Stimulated activated CD4-positive, alpha-beta T cell treated with anti-CD3 and anti-CD28 coated beads, Interleukin-1b, Interleukin-23, amount 100 ng/mL, for 1 hour (primary cell): Measurements from ENCODE around the gene CPN1.
"Not testable (repeated sequence)": the region's sequence is repeated elsewhere in the genome, so short reads cannot be mapped to it uniquely, and the experiment has no call there.

Experiments used
- DNase-seq, 2 donors: peaks; one replicate each; pipeline ENCODE4 v3.0.0-alpha.2; 2020; ENCODE audit warnings: low read depth in 2 of 2

Gene CPN1

DNA sequence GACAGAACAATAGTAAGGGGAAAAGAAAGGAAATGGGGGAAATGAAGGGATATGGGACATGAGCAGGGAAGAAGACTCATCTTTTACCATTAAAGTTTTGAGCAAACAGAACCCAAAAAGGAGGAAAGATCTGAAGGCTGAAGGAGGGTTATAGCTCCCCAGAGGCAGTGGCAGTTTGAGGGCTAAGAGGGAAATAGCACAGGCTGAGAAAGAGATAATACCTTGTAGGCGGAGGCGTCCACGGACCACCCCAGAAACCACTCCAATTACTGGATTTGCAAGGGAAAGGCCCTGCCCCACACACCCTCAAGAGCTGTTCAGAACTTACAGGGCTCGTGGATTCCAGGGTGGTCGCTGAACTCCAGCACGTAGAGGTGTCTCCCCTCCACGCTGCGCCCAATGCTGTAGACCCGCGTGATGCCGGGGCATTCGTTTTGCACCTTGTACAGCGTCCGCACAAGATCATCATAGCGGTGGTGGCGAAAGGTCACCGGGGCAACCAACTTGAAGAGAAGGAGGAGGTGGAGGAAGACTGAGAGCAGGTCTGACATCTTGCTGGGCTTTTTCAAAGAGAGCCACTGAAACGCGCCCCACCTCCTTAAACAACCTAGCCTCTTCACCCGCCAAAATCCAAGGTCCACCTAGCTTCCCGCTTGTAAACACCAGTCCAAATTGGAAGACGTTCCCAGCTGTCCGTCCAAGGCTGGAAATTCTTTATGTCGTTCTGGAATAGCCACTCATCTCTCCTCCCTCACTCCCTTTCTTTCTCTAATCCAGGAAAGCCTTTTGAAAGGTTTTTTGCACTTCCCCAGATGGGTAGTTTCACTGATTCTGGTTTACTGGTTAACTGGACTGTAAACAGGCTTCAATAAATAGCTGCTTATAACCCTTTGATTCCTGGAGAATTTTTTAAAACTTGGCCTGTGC is at the start of gene CPN1:
Gene CPN1, minus strand, starts transcription at position 795 of the 927 bp plus-strand sequence. Its CDS starts 244 bp downstream, at position 551.
- DNase-seq, result no peak

DNA sequence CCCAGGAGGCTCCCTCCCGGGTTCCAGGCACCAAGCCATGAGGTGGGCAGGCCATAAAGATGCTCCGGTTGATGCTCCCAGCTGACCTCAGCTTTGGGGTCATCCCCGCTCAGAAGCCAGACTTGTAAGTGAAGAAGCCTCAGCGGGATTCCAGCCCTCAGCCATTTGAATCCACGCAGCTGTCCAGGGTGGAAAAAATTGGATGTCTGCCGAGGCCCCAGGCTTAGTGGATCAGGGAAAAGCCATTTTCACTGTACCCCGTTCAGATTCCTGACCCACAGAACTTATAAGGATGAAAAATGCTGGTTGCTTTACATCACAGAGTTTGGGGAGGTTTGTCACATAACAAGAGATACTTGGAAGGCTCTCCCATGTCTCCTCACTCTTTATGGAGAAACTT is 49.2 kb upstream of the CPN1 start:
- DNase-seq, result no peak

DNA sequence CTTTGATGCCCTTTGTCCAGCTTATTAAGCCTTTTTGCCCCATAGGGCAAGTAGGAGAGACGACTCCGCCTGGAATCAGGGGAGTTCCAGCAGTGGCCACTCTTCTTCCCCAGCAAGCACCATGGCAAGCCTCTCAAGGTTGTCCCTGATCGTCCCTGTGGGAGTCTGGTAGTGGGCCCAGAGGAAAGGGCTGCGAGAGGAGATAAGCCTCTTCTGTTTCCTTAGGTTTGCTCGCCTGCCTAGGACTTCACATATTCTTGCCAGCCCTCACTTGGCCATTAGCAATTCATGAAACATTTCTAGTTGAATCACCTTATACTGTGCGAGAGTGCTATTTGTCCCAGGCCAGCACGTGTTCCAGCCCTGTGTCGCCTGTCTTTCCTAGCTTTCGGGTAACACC is 47.8 kb upstream of the CPN1 start:
- no peak for DNase-seq

DNA sequence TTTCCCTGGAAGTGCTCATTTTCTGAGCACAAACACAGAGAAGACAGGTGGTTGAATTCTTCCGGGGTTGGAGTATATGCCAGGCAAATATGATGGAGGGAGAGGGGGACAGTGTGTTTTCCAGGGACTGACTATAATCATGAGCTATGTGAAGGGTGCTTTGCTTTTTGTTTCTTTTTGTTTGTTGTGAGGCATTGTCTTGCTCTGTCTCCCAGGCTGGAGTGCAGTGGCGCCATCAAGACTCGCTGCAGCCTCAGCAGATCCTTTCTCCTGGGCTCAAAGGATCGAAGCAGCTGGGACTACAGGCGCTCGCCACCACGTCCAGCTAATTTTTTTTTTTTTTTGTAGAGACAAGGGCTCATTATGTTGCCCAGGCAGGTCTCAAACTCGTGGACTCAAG is 47.3 kb upstream of the CPN1 start:
- no peak for DNase-seq

DNA sequence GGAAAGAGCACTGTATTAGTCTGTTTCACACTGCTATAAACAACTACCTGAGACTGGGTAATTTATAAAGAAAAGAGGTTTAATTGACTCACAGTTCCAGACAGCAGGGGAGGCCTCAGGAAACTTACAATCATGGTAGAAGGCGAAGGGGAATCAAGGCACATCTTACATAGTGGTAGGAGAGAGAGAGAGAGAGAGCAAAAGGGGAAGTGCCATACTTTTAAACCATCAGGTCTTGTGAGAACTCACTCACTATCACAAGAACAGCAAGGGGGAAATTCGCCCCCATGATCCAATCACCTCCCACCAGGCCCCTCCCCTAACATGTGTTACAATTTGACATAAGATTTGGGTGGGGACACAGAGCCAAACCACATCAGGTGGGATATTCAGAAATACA is 43.7 kb upstream of the CPN1 start:
- not testable (repeated sequence) for DNase-seq

DNA sequence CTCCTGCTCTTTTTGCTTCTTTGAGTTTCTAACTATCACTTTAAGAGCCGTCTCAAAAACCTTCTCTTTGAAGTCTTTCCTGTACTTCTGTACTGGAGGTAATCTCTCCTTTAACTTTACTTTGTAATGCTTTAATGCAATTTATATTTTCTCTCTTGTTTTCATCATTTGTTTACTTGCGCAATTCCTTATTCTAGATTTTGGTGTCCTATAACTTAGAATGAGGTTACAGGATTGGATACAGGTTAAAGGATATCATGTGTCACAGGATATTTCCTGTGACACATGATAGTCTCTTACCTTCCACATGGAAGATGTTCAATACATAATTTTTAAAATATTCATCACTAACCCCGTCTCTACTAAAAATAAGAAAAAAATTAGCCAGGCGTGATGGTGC is 42.4 kb upstream of the CPN1 start:
- no peak for DNase-seq

DNA sequence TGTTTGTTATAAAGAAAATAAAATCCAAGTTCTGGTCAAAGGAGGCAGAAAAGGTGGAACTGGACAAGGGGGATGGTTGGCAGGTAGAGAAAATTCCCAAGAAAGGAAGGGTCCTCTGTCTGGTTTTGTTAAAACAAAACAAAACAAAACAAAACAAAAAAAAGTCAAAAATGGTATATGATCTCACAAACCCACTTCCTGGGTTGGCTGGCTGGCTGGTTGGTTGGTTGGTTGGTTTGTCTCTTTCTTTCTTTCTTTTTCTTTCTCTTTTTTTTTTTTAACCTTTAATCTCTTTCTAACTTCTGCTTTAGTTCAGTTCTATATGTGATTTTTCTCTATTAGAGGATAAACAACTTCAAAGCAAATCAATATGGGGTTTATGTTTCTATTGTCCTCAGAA is 41.1 kb upstream of the CPN1 start:
- DNase-seq, result no peak

DNA sequence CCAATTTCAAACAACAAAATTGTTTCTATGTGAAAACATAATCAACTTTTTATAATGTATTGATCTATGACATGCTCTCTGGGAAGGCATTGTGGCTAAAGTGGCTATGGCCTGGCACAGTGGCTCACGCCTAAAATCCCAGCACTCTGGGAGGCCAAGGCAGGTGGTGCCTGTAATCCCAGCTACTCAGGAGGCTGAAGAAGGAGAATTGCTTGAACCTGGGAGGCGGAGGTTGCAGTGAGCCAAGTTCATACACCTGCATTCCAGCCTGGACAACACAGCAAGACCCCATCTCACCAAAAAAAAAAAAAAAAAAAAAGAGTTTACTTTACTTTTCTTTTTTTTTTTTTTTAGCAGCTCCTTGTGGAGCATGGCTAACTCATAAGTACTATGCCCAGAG is 38.9 kb upstream of the CPN1 start:
- DNase-seq, result no peak

DNA sequence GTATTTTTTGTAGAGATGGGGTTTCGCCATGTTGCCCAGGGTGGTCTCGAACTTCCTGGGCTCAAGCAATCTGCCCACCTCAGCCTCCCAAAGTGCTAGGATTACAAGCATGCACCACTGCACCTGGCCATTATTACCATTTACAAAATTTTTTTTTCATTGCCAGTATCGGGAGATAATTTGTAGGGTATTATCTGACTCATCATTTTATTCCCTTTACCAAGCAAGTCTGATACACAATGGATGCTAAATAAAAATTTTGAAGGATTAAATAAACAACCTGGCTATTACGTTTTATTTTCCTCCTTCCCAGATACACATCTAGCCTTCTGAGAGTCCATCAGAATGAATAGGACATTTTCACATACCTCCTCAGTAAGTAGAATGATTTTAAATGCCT is 38.1 kb upstream of the CPN1 start:
- DNase-seq, result no peak

DNA sequence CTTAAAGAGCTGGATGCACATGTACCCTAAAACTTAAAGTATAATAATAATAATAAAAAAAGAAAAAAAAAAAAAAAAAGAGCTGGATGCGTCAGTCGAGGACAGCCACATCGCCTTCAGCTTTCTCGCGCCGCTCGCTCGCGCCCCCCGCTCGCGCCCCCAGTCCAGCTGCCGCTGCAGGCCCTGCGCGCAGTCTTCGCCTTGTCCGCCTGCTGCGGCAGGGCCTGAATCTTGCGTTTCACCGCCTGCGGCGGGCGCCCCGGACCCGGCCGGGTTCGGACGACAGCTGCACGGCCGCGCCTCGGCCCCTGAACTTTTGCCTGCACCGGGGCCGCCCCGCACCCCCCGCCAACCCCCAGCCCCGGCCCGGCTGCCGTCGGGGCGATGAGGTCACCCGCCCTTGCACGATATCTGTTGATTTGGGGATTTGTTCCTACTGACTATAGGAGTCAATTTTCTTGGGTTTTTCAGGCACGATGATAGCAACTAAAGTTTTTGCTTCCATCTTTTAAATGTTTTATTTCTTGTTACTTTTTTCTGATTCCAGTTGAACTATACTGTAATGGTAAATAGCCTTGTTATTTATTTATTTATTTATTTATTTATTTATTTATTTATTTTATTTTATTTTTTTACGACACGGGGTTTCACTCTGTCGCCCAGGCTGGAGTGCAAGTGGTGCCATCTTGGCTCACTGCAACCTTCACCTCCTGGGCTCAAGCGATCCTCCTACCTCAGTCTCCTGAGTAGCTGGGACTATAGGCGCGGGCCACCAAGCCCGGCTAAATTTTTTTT is 33.5 kb upstream of the CPN1 start:
- DNase-seq, result no peak

DNA sequence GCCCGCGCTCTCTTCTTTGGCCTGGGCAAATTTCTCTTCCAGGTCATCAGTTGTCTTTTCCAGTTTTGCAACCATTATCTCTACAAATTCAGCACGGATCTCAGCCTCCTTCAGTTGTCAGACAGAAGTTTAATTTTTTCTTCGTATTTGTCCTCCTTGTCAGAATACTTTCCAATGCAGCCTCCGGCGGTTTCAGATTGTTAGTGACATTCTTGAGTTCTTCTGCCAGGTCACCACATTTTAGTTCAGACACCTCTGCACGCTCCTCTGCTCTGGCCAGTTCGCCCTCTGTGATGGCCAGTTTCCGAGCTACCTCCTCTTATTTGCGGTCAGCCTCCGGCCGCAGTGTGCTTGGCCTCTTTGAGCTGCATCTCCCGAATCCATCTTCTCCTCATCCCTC is 32.8 kb upstream of the CPN1 start:
- no peak for DNase-seq

DNA sequence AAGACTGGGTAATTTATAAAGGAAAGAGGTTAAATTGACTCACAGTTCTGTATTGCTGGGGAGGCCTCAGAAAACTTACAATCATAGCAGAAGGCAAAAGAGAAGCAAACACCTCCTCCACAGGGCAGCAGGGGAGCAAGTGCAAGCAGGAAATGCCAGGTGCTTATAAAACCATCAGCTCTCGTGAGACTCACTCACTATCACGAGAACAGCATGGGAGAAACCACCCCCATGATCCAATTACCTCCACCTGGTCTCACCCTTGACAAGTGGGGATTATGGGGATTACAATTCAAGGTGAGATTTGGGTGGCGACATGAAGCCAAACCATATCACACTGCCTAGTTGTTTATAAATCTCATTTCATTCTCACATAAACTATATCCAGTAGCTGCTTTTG is 28.0 kb upstream of the CPN1 start:
- no peak for DNase-seq

DNA sequence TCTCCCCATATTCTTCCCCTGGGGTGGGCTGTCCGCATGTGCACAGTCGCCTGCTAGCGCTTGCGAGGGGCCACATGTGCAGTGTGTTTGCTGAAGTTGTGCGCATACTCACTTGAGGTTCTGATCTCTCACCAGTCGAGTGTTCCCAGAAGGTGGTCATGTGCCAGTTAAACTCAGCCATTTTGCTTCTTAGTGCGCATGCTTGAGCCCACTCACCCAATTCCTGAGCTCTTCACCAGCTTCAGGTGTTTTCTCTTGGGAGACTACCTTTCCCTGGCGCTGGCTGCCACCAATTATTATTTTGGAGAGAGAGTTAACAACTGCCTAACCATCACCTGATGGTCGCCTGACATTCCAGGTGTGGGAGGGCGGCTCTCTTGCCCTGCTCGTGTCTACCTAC is 25.2 kb upstream of the CPN1 start:
- DNase-seq, result no peak

DNA sequence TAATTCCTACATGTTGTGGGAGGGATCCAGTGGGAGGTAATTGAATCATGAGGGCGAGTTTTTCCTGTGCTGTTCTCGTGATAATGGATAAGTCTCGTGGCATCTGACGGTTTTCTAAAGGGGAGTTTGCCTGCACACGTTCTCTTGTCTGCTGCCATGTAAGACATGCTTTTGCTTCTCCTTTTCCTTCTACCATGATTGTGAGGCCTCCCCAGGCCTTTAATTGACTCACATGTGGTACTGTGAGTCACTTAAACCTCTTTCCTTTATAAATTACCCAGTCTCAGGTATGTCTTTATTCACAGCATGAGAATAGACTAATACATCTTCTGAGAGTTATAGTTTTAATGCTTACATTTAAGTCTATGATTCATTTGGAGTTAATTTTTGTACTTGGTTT is 22.6 kb upstream of the CPN1 start:
- no peak for DNase-seq

DNA sequence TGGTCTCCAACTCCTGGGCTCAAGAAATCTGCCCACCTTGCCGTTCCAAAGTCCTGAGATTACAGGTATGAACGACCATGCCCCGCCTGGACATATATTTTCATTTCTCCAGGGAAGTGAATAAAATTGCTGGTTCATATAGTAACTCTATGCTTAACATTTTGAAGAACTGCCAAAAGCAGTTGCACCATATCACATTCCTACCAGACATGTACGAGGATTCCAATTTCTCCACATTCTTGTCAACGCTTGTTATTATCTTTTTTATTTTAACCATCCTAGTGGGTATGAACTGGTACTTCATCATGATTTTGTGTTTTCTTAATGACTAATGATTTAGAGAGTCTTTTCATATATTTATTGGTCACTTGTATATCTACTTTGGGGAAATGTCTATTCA is 21.9 kb upstream of the CPN1 start:
- DNase-seq, result no peak

DNA sequence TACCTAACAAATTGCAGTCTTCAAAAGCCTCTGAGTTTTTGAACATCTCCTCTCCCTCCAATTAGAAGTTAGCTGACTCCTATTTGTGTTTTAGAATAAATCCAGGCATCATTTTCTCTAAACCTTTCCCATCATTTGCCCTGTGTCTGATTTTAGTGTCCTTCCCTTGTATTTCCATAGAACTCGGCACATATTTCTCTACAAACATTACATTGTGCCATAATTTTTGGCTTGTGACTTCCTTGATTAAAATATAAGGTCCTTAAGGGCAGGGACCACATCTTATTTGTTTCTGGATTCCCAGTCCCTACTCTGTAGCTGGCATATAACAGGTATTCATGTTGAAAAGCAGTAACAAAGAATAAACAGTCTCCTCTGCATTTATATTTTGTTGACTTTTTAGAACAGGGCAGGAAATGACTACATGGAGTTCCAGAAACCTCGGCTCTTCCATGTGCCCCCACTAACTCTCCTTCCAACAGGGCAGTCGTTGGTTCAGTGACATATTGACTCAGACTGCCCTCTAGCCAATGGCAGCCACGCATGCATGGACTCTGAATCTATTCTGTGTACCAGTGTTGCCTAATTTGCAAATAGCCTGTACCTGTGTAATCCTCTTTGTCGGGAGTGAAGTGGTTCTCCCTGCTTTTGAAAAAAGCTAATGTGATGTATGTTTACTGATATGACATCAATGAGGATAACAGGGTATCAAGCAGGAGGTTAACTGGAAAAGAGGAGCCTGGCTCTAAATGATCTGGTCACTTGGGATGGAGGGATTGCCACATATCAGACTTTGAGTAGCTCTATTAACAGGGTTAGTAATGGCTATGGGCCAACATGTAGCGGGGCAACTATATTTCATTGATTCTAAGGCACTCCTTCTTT is 19.8 kb upstream of the CPN1 start:
- no peak for DNase-seq

DNA sequence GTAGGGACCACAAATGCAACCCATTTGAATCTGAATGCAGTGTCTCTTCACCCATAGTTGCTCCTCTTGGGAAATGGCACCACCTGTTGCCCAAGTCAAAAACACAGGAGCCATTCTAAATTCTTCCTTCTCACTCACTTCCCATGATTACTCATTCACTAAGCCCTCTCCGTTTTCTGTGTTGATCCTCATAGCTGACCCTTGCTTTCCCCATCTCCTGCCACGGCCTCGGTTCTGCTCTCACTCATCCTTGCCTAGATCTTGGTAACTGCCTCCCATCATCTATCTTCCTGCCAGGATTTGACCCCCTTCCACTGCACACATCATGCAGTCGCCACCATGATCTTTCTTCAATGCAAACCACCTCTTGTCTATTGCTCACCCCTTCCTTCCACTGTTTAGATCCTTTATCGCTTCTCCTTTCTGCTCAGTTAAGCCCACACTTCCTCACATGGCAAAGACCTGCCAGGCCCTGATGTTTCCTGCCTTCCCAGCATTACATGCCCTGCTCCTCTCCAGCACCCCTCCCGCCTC is 19.0 kb upstream of the CPN1 start:
- no peak for DNase-seq

DNA sequence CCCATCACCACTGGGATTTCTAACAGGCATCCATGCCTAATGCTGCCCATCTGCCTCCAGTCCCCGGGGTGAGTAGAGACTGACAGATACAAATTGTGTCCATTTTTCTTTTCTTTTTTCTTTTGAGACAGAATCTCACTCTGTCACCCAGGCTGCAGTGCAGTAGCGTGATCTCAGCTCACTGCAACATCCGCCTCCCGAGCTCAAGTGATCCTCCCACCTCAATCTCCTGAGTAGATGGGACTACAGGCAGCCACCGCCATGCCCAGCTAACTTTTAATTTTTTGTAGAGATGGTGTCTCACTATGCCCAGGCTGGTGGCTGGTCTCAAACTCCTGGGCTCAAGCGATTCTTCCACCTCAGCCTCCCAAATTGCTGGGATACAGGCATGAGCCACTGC is 7.6 kb upstream of the CPN1 start:
- DNase-seq, result no peak

DNA sequence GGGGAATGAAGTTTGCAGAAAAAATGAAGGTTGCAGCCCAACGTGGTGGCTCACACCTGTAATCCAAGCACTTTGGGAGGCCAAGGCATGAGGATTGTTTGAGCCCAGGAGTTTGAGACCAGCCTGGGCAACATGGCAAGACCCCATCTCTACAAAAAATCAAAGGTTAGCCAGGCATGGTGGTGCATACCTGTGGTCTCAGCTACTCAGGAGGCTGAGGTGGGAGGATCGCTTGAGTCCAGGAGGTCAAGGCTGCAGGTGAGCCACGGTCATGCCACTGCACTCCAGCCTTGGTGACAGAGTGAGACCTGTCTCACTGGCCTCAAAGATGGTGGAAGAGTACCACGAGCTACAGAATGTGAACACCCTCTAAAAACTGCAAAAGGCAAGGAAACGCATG is 5.0 kb upstream of the CPN1 start:
- DNase-seq, result not testable (repeated sequence)

DNA sequence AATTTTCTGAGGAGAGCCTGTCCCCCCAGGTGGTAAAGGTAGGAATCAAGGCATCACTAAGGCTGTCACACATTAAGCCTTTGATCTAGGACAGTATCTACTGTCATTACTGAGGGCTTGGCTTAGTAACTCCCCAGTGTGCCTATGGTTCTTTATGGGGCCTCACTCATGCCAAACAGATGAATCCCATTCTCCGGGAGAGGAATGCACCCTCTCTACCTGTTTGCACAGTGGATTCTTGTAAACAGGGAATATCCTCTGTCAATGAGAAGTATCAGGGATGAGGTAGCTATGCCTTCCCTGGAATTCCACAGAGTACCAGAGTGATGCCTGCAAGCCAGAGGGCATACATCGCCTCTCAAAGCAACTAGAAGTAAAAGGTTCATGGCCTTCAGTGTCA is 3.9 kb upstream of the CPN1 start:
- no peak for DNase-seq

DNA sequence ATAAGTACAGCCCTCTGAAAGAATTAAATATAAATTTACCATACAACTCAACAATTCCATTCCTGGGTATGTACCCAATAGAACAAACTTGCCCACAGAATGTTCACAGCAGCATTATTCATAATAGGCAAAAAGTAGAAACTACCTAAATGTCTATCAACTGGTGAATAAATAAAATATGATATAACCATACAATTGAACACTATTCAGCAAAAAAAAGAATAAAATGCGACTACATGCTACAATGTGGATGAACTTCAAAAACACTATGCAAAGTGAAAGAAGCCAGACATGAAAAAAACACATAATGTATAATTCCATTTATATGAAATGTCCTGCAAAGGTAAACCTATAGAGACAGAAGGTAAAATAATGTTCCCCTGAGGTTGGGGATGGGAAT is 2.0 kb upstream of the CPN1 start:
- no peak for DNase-seq

DNA sequence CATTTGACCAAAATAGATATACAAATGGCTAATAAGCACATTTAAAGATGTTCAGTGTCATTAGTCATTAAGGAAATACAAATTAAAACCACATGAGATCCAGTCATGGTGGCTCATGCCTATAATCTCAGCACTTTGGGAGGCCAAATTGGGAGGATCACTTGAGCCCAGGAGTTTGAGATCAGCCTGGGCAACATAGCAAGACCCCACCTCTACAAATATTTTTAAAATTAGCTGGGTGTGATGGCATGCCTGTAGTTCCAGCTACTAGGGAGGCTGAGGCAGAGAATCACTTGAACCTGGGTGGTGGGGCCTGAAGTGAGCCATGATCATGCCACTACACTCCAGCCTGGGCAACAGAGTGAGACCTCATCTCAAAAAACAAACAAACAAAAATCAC is 607 bp upstream of the CPN1 start:
- not testable (repeated sequence) for DNase-seq
